ENCODE data around the gene FABP2. TPM values are rescaled to one million over a fixed set of nuclear protein-coding genes. Genes with fewer than 3 reads are reported as not detected.

FABP2 gene
- total RNA-seq, 1 experiment from 2014 or later: not detected

Other genes with a start within 250 kb of the FABP2 start
- not detected in 2 replicates for gene MYOZ2, start 186.3 kb downstream of the FABP2 start, total RNA-seq (2014; rRNA removed; shearing (Covaris generic))
- gene USP53, start 109.4 kb downstream of the FABP2 start, total RNA-seq (2014; rRNA removed; shearing (Covaris generic)): 2.8 and 6.7 TPM in 2 replicates

Data from H4 (cell line).